ENCODE results near the gene CEP72.

DNA sequence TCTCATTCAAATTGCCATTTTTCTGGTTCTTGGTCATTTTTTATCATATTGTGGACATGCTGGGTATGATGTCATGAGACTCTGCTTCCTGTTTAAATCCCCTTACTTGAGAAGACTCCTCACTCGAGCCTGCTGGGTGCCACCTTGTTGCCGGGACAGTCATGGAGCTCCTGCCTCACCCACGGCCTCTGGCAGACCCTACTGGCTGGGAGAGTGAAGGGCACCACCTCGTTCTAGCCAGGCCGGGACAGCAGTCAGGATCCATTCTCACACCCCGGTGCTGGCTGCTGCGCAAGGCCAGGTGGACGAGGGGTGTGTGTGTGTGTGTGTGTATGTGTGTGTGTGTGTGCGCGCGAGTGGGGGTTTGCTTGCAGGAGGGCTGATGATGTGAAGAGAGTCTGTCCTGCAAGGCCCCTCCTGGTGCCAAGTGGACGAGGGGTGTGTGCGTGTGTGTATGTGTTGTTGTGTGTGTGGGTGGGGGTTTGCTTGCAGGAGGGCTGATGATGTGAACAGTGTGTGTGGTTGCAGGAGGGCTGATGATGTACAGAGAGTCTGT, 4.4 kb downstream of the CEP72 start:
- TF ChIP-seq, protein P1, sequence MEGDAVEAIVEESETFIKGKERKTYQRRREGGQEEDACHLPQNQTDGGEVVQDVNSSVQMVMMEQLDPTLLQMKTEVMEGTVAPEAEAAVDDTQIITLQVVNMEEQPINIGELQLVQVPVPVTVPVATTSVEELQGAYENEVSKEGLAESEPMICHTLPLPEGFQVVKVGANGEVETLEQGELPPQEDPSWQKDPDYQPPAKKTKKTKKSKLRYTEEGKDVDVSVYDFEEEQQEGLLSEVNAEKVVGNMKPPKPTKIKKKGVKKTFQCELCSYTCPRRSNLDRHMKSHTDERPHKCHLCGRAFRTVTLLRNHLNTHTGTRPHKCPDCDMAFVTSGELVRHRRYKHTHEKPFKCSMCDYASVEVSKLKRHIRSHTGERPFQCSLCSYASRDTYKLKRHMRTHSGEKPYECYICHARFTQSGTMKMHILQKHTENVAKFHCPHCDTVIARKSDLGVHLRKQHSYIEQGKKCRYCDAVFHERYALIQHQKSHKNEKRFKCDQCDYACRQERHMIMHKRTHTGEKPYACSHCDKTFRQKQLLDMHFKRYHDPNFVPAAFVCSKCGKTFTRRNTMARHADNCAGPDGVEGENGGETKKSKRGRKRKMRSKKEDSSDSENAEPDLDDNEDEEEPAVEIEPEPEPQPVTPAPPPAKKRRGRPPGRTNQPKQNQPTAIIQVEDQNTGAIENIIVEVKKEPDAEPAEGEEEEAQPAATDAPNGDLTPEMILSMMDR (IDR thresholded peaks at IDR 0.05; ENCODE audit: low read length) = no peak
- TF ChIP-seq EZH2 (IDR thresholded peaks at IDR 0.05; ENCODE audit: borderline replicate concordance, low read length) = no peak
